HCT116 (cell line): ENCODE results near the gene PCBP1.

ENCODE experiments used
- CEBPB ChIP-seq: IDR thresholded peaks from 2 replicates; pipeline ENCODE4 v1.6.1; 2012; ENCODE audit warnings: low read depth
- EZH2 ChIP-seq: fragments of 200-600 bp; sonication (generic); IDR thresholded peaks from 2 replicates; pipeline ENCODE4 v1.6.1; 2017; ENCODE audit warnings: antibody characterized with exemption, mixed run types
- TF ChIP-seq, protein P1 (sequence below): IDR thresholded peaks from 2 replicates; pipeline ENCODE4 v1.6.1; 2012; ENCODE audit warnings: low read depth

DNA sequence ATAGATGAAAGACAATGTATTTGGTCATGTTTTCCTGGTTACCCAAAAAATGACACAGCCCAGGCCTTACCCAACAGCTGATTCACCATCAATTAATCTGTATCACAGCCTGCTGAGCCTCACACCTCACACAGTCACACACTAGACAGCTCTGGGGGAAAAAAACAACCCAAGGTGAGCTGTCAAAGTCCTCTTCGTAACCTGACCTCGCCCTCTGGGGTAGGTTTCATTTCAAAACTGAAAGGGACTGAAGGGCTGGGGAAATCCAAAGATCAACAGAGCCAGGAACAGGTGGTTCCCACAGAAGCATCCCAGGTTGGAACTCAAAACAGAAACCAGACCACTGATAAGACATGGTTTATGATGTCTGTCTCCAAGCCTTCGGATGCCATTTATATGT, 18.2 kb upstream of the PCBP1 start:
- TF ChIP-seq CEBPB (no peak), EZH2 (no peak)
- TF ChIP-seq, protein P1, sequence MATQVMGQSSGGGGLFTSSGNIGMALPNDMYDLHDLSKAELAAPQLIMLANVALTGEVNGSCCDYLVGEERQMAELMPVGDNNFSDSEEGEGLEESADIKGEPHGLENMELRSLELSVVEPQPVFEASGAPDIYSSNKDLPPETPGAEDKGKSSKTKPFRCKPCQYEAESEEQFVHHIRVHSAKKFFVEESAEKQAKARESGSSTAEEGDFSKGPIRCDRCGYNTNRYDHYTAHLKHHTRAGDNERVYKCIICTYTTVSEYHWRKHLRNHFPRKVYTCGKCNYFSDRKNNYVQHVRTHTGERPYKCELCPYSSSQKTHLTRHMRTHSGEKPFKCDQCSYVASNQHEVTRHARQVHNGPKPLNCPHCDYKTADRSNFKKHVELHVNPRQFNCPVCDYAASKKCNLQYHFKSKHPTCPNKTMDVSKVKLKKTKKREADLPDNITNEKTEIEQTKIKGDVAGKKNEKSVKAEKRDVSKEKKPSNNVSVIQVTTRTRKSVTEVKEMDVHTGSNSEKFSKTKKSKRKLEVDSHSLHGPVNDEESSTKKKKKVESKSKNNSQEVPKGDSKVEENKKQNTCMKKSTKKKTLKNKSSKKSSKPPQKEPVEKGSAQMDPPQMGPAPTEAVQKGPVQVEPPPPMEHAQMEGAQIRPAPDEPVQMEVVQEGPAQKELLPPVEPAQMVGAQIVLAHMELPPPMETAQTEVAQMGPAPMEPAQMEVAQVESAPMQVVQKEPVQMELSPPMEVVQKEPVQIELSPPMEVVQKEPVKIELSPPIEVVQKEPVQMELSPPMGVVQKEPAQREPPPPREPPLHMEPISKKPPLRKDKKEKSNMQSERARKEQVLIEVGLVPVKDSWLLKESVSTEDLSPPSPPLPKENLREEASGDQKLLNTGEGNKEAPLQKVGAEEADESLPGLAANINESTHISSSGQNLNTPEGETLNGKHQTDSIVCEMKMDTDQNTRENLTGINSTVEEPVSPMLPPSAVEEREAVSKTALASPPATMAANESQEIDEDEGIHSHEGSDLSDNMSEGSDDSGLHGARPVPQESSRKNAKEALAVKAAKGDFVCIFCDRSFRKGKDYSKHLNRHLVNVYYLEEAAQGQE: no peak
